ENCODE results near the gene C2CD4D.

DNA sequence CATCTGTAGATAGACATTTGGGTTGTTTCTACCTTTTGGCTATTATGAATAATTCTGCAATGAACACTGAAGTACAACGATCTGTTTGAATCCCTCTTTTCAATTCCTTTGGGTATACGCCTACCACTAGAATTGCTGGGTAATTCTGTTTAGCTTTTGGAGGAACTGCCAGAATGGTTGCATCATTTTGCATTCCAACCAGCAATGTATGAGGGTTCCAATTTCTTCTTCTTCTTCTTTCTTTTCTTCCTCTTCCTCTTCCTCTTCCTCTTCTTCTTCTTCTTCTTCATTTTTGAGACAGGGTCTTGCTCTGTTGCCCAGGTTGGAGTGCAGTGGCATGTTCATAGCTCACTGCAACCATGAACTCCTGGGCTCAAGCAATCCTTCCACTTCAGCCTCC is 27.7 kb upstream of the C2CD4D start:
- TF ChIP-seq REST (IDR thresholded peaks at IDR 0.05; ENCODE audit: low read depth) (no peak), POLR2AphosphoS5 (IDR thresholded peaks at IDR 0.05; ENCODE audit: low read depth, low read length) (no peak)
